GM12873 (cell line): ENCODE data around the gene ELOVL1.

Experiments
- TF ChIP-seq, protein P1 (sequence below): IDR thresholded peaks from 2 replicates; pipeline ENCODE4 v1.5.1; 2012; ENCODE audit warnings: low read depth, mild to moderate bottlenecking, moderate library complexity, low read length, control low read depth; ENCODE audit not compliant: insufficient read depth; ENCODE audit errors: missing control alignments

Gene ELOVL1

DNA sequence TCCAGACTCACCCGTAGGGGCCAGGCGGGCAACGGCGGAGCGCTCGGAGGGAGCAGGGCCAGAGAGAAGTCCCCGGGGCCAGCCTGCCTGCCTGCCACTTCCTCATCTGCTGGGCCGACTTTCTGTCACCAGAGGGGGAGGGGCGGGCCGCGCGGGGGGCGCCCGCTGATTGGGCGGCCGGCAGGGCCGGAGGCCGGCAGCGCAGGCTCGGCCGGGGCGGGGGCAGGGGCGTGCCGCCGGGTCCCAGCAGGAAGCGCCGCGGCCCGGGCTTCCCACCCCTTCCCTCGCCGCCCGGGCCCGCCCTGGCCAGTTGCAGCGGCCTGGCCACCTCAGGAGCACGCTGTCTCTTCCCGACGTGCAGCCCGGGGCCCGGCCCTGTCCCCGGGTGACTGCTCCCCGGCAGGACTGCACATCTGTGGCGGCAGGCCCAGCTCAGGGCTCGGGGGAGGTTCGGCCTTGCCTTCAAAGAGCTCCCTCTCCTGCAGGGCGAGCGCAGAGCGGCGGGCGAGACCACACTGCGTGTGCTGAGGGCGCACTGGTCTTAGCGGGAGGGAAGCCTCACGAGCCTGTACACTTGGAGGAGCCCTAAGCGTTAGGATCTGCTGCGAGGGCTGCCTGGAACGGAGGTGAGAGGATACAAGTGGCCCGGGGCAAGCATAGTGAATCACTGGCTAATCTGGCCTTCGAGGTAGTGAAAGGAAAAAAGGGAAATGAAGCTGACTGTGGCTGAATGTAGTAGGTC is at the start of gene ELOVL1:
Gene ELOVL1, minus strand, starts transcription at position 108 of the 742 bp plus-strand sequence. CDS start 2,402 bp downstream, outside the sequence.
- TF ChIP-seq, protein P1, sequence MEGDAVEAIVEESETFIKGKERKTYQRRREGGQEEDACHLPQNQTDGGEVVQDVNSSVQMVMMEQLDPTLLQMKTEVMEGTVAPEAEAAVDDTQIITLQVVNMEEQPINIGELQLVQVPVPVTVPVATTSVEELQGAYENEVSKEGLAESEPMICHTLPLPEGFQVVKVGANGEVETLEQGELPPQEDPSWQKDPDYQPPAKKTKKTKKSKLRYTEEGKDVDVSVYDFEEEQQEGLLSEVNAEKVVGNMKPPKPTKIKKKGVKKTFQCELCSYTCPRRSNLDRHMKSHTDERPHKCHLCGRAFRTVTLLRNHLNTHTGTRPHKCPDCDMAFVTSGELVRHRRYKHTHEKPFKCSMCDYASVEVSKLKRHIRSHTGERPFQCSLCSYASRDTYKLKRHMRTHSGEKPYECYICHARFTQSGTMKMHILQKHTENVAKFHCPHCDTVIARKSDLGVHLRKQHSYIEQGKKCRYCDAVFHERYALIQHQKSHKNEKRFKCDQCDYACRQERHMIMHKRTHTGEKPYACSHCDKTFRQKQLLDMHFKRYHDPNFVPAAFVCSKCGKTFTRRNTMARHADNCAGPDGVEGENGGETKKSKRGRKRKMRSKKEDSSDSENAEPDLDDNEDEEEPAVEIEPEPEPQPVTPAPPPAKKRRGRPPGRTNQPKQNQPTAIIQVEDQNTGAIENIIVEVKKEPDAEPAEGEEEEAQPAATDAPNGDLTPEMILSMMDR = peak; percentile 33

DNA sequence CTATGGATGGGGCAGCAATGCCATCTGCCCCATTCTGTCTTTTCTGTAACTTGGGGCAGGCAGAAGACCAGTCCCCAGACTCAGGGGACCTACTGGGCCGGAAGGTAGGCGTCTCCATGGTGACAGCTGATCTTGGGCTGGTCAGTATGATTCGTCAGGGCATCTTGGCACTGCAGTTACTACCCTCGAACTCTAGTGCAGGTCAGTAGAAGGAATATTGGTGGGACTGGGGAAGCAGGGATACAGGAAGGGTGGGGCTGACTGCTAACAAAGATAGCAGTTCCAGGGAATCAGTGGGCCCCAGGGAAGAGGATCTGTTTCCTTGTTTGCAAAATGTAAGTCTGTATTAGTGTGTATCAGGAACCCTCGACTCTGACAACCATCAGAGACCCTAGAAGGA is 48.1 kb upstream of the ELOVL1 start:
- TF ChIP-seq, protein P1 = no peak

DNA sequence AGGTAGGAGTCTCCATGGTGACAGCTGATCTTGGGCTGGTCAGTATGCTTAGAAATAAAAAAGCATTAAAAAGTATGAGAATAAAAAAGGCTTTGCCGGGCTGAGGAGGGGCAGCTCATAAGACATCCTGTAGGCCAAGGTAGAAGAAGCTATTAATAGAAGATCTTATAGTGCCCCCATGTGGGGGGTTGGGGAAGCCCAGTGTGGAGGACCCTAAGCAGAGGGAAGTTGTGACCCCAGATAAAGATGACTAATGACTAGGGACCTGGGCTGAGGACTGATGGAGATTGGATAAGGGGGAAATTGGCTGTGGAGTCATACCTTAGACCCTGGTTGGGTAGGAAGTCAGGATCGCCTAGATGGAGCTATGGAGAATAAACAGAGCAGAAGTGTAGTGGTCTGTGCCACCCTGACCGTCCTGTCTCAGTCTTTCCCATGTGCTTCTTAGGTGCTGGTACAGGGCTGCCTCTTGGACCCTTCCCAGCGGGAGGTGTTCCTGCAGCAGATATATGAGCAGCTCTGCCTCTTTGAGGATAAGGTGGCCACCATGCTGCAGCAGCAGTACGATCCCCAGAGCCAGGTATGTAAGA is 46.9 kb upstream of the ELOVL1 start:
- TF ChIP-seq, protein P1 = peak; percentile 62

DNA sequence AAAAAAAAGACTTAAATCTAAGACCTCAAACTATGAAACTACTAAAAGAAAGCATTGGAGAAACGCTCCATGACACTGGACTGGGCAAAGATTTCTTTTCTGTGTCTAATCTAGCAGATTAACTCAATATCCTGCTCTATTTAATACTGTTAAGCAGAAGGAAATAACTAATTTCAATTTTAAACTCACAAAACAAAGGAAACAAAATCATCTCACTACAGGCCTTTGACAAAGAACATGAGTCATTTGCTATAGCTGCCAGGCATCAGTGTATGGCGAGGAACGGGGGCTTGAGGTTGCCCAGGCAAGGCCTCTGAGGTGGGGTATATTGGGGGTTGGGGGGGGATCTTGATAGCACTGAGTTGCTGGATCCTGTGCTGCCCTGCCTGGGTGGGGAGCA is 42.8 kb upstream of the ELOVL1 start:
- TF ChIP-seq, protein P1 = no peak

DNA sequence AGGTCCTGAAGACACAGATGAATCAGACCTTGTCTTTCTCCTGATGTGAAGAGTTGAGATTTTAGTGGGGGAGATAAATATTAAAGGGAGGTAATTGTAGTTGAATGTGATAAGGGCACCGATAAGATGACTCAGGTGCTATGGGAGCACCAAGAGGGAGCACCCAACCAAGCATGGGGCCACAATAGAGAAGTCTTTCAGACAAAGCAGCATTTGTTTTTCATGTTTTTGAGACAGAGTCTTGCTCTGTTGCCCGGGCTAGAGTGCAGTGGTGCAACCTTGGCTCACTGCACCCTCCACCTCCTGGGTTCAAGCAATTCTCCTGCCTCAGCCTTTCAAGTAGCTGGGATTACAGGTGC is 38.0 kb upstream of the ELOVL1 start:
- TF ChIP-seq, protein P1 = no peak

DNA sequence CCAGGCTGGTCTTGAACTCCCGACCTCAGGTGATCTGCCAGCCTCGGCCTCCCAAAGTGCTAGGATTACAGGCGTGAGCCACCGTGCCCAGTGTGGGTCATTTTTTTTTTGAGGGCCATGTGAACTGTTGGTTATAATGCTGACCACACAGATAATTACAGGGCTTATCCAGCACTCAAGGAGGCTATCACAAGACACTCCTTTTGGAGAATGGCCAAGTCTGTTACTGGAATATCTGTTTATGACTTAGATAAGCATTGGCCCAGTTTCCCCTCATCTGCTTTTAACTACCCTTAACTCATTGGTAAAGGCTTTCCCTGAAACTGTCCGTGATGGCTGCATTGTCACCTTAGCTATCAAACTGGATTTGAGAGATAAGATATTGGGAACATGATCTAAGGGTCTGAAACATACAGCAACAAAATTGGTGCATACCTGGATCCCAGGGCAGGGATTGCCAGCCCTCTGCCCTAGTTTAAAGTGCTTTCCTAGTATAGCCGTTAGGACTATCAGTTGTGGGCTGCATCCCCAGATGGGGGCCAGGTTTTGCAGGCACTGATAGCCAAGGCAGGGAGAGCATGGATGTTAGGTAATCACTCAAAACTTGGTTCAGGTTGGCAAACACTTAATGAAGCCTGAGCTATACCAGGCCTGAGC is 37.5 kb upstream of the ELOVL1 start:
- TF ChIP-seq, protein P1 = no peak

DNA sequence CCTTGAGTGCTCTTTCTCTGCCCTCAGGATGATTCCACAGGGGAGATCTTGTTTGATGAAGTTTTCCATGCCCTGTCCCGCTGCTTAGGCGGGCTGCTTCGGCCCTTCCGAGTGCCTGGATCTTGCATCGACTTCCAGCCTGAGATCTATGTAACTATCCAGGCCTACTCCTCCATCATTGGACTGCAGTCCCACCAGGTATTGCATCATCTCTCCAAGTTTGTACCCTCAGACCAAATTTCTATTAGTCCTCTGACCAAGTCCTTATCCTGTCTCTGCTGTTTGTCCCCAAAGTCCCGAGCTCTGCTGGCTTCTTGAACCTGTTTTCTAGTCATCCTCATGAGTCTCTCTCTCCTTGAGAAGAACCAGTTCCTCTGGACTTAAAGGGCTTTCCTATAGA is 36.5 kb upstream of the ELOVL1 start:
- TF ChIP-seq, protein P1 = no peak
